SJSA1 (cell line): ENCODE measurements around the gene ELOVL3. TPM values are rescaled to one million over a fixed set of nuclear protein-coding genes. Genes with fewer than 3 reads are reported as not detected.
"Not testable (repeated sequence)": the region's sequence is repeated elsewhere in the genome, so short reads cannot be mapped to it uniquely, and the experiment has no call there.

Experiments
- DNase-seq, 2 experiments: peaks; one replicate each; pipeline ENCODE4 v3.0.0-alpha.2; 2015 to 2020; ENCODE audit warnings: low spot score in 2 of 2, low read depth in 1 of 2
- H3K27ac ChIP-seq: fragments of 250-450 bp; sonication (Bioruptor Pico); 2 replicates; pipeline ENCODE4 v1.5.1; 2020; ENCODE audit warnings: mild to moderate bottlenecking, moderate library complexity
- H3K27me3 ChIP-seq: fragments of 250-450 bp; sonication (Bioruptor Pico); replicated peaks from 2 replicates; pipeline ENCODE4 v1.5.1; 2020; ENCODE audit warnings: mild to moderate bottlenecking, moderate library complexity
- H3K36me3 ChIP-seq: fragments of 250-450 bp; sonication (Bioruptor Pico); 2 replicates; pipeline ENCODE4 v1.5.1; 2020; ENCODE audit warnings: mild to moderate bottlenecking
- H3K4me1 ChIP-seq: fragments of 250-450 bp; sonication (Bioruptor Pico); replicated peaks from 2 replicates; pipeline ENCODE4 v1.6.1; 2021; ENCODE audit warnings: mild to moderate bottlenecking
- H3K4me3 ChIP-seq: fragments of 250-450 bp; sonication (Bioruptor Pico); 2 replicates; pipeline ENCODE4 v1.5.1; 2020; ENCODE audit warnings: mild to moderate bottlenecking
- H3K9me3 ChIP-seq: fragments of 250-450 bp; sonication (Bioruptor Pico); replicated peaks from 2 replicates; pipeline ENCODE4 v1.5.1; 2020; ENCODE audit warnings: mild to moderate bottlenecking
- total RNA-seq: library from RNA; depleted of rRNA; stranded (reverse); fragments of >200 nt; shearing (Covaris generic); gene quantifications from 2 replicates; pipeline ENCODE4 v1.2.3, GENCODE V29; 2014

ELOVL3 gene
- total RNA-seq, 1 experiment from 2014 or later, result not detected

- DNase-seq, result no peak
- peaks cover 19% of the 10 kb centered on the region for H3K36me3 ChIP-seq
- H3K4me3 ChIP-seq, result no peak overlapping the region
- no peak overlapping the region for H3K27ac ChIP-seq
- no peaks in the 10 kb centered on the region for H3K9me3 ChIP-seq
- peaks cover 17% of the 10 kb centered on the region for H3K4me1 ChIP-seq
- H3K27me3 ChIP-seq, result no peaks in the 10 kb centered on the region
Observed at GRCh38 chr10:102247734-102248133, 21.6 kb downstream of the ELOVL3 start.

- peaks cover 14% of the 10 kb centered on the region for H3K36me3 ChIP-seq
- H3K27ac ChIP-seq, result not testable (repeated sequence)
Observed at GRCh38 chr10:102252508-102252907, 26.4 kb downstream of the ELOVL3 start.

GRCh38 chr10:102254426-102254825 lies 28.3 kb downstream of the ELOVL3 start:
- Histone ChIP-seq H3K9me3 (no peaks in the 10 kb centered on the region), H3K27ac (no peak overlapping the region), H3K4me1 (no peaks in the 10 kb centered on the region), H3K4me3 (no peak overlapping the region), H3K27me3 (no peaks in the 10 kb centered on the region), H3K36me3 (peaks cover 12% of the 10 kb centered on the region)
- DNase-seq, result no peak

More at GRCh38 chr10:102252508-102252907, 26.4 kb downstream of the ELOVL3 start:
- not testable (repeated sequence) for DNase-seq, H3K4me3 ChIP-seq, H3K9me3 ChIP-seq, H3K27me3 ChIP-seq, H3K4me1 ChIP-seq

- no peaks in the 10 kb centered on the region for H3K9me3 ChIP-seq
- H3K4me1 ChIP-seq, result no peaks in the 10 kb centered on the region
- H3K27ac ChIP-seq, result no peak overlapping the region
- H3K27me3 ChIP-seq, result no peaks in the 10 kb centered on the region
- DNase-seq, result no peak
- H3K4me3 ChIP-seq, result no peak overlapping the region
- H3K36me3 ChIP-seq, result peaks cover 19% of the 10 kb centered on the region
Observed at GRCh38 chr10:102255404-102255803, 29.3 kb downstream of the ELOVL3 start.

- Histone ChIP-seq H3K9me3 (no peaks in the 10 kb centered on the region), H3K36me3 (peaks cover 60% of the 10 kb centered on the region), H3K27ac (no peak overlapping the region), H3K27me3 (no peaks in the 10 kb centered on the region), H3K4me3 (no peak overlapping the region), H3K4me1 (peaks cover 24% of the 10 kb centered on the region)
- no peak for DNase-seq
Observed at GRCh38 chr10:102261196-102261595, 35.1 kb downstream of the ELOVL3 start.

GRCh38 chr10:102261842-102262241 lies 35.7 kb downstream of the ELOVL3 start:
- no peak overlapping the region for H3K4me3 ChIP-seq
- no peak overlapping the region for H3K27ac ChIP-seq
- DNase-seq, result no peak
- H3K36me3 ChIP-seq, result peaks cover 56% of the 10 kb centered on the region
- H3K27me3 ChIP-seq, result no peaks in the 10 kb centered on the region
- H3K4me1 ChIP-seq, result peaks cover 24% of the 10 kb centered on the region
- H3K9me3 ChIP-seq, result no peaks in the 10 kb centered on the region

- H3K27me3 ChIP-seq, result no peaks in the 10 kb centered on the region
- H3K4me3 ChIP-seq, result no peak overlapping the region
- H3K36me3 ChIP-seq, result peaks cover 55% of the 10 kb centered on the region
- H3K27ac ChIP-seq, result no peak overlapping the region
- peaks cover 24% of the 10 kb centered on the region for H3K4me1 ChIP-seq
- no peaks in the 10 kb centered on the region for H3K9me3 ChIP-seq
- no peak for DNase-seq
Observed at GRCh38 chr10:102262744-102263370, 36.8 kb downstream of the ELOVL3 start.

- H3K27ac ChIP-seq, result no peak overlapping the region
- DNase-seq, result no peak
- H3K27me3 ChIP-seq, result no peaks in the 10 kb centered on the region
- peaks cover 24% of the 10 kb centered on the region for H3K4me1 ChIP-seq
- no peak overlapping the region for H3K4me3 ChIP-seq
- no peaks in the 10 kb centered on the region for H3K9me3 ChIP-seq
- H3K36me3 ChIP-seq, result peaks cover 56% of the 10 kb centered on the region
Observed at GRCh38 chr10:102264371-102264770, 38.3 kb downstream of the ELOVL3 start.

- no peak overlapping the region for H3K4me3 ChIP-seq
- H3K27ac ChIP-seq, result no peak overlapping the region
- H3K9me3 ChIP-seq, result no peaks in the 10 kb centered on the region
- DNase-seq, result no peak
- H3K27me3 ChIP-seq, result no peaks in the 10 kb centered on the region
- peaks cover 38% of the 10 kb centered on the region for H3K36me3 ChIP-seq
- peaks cover 18% of the 10 kb centered on the region for H3K4me1 ChIP-seq
Observed at GRCh38 chr10:102266670-102267069, 40.6 kb downstream of the ELOVL3 start.

- H3K9me3 ChIP-seq, result no peaks in the 10 kb centered on the region
- H3K27ac ChIP-seq, result no peak overlapping the region
- no peak for DNase-seq
- no peaks in the 10 kb centered on the region for H3K27me3 ChIP-seq
- peaks cover 33% of the 10 kb centered on the region for H3K36me3 ChIP-seq
- H3K4me3 ChIP-seq, result no peak overlapping the region
- peaks cover 9% of the 10 kb centered on the region for H3K4me1 ChIP-seq
Observed at GRCh38 chr10:102267748-102268147, 41.6 kb downstream of the ELOVL3 start.

GRCh38 chr10:102268375-102268888 lies 42.3 kb downstream of the ELOVL3 start:
- H3K36me3 ChIP-seq, result peaks cover 26% of the 10 kb centered on the region
- no peaks in the 10 kb centered on the region for H3K27me3 ChIP-seq
- no peaks in the 10 kb centered on the region for H3K9me3 ChIP-seq
- H3K4me3 ChIP-seq, result no peak overlapping the region
- H3K4me1 ChIP-seq, result peaks cover 2% of the 10 kb centered on the region
- DNase-seq, result no peak
- H3K27ac ChIP-seq, result no peak overlapping the region

- Histone ChIP-seq H3K4me1 (no peaks in the 10 kb centered on the region), H3K9me3 (no peaks in the 10 kb centered on the region), H3K4me3 (no peak overlapping the region), H3K27ac (no peak overlapping the region), H3K36me3 (peaks cover 21% of the 10 kb centered on the region), H3K27me3 (no peaks in the 10 kb centered on the region)
- no peak for DNase-seq
Observed at GRCh38 chr10:102269017-102269416, 42.9 kb downstream of the ELOVL3 start.

- H3K27me3 ChIP-seq, result no peaks in the 10 kb centered on the region
- H3K27ac ChIP-seq, result no peak overlapping the region
- no peaks in the 10 kb centered on the region for H3K4me1 ChIP-seq
- no peak for DNase-seq
- peaks cover 19% of the 10 kb centered on the region for H3K36me3 ChIP-seq
- no peak overlapping the region for H3K4me3 ChIP-seq
- H3K9me3 ChIP-seq, result no peaks in the 10 kb centered on the region
Observed at GRCh38 chr10:102274062-102274461, 48.0 kb downstream of the ELOVL3 start.

- no peak overlapping the region for H3K27ac ChIP-seq
- no peaks in the 10 kb centered on the region for H3K4me1 ChIP-seq
- no peaks in the 10 kb centered on the region for H3K27me3 ChIP-seq
- H3K4me3 ChIP-seq, result no peak overlapping the region
- no peak for DNase-seq
- no peaks in the 10 kb centered on the region for H3K9me3 ChIP-seq
- H3K36me3 ChIP-seq, result peaks cover 16% of the 10 kb centered on the region
Observed at GRCh38 chr10:102275343-102275742, 49.2 kb downstream of the ELOVL3 start.

GRCh38 chr10:102279104-102279503 lies 53.0 kb downstream of the ELOVL3 start:
- Histone ChIP-seq H3K27me3 (no peaks in the 10 kb centered on the region), H3K27ac (no peak overlapping the region), H3K36me3 (peaks cover 18% of the 10 kb centered on the region), H3K4me3 (no peak overlapping the region), H3K4me1 (no peaks in the 10 kb centered on the region), H3K9me3 (no peaks in the 10 kb centered on the region)
- DNase-seq, result no peak
